ENCODE data around the gene CELF2.

Gene CELF2

DNA sequence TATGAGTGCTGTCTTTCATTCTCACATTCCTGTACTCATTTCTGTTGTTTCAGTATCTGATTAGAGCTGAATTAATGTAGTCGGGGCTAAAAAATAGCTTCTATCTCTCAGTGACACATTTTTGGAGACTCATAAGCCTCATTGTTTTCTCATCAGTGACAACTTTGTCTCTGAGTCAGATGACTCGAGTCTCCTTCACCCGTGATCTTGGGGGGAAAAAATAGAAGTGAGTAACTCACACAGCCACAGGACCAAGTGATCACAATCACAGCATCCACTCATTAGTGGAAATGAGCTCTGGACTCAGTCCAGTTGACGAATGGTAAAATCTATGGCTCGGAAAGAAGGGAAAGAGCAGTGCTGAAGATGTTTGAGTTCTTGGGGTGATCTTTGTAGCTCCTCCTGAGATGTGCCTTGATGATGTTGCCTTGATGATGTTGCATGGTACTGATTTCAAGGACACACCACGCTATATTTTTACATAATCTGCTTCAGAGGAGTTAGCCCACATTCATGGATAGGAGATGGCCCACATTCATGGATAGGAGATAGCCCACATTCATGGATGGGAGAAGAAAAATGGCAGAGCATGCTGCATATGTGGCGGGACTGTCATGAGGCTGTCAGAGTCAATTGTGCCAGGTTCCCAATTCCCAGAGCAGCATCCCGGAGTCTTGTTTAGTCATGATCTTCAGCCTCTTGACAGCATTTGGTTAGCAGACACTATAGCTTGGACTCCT lies 214.7 kb downstream of the CELF2 start:
- no peak for DNase-seq (ENCODE audit: low read depth, low spot score)
- no peak overlapping the region for H3K27ac ChIP-seq

DNA sequence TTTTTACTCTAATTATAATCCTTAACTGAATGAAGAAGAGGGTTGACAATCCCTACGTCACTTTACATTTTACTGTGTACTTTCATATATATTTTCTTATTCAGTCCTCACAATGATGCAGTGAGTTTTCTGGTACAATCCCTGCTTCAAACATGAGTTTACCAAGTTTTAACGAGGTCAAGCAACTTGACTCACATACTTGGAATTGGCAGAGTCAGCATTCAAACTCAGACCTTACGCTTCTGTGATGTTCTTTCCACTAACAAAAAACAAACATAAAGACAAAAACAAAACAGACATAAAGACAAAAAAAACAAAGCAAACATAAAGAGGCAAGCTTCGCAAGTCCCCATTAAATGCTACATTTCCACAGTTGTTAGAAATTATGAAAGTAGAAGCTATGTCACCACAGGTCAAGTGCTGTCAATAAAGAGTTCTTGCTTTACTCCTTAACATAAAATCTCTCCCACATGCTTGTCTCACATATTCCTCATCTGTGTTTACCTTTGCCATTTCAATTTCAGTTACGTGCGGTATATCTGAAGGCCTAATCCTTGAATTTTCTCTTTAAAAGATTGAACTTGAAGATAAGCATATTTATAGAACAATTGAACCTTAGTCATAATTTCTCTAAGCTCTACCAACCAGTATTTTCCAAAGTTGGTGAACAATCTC lies 217.3 kb downstream of the CELF2 start:
- DNase-seq (ENCODE audit: low read depth, low spot score): no peak
- no peak overlapping the region for H3K27ac ChIP-seq

DNA sequence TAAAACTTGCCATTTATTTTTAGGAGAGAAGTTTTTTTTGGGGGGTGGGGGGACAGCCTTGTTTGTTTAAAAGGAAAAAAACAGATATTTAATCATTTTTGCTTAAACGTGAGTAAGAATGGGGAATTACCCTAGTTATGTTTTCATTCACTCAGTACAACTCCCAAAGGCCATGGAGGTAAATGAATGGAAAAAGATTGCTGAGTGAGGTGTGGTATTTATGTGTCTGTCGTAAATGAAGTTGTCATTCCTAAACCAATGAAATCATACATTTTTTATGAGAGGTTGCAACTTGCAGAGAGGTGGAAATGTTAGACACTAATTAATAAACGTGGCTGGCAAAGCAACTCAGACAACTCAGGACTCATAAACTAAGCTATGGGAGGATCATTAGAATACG lies 218.1 kb downstream of the CELF2 start:
- no peak overlapping the region for H3K27ac ChIP-seq

DNA sequence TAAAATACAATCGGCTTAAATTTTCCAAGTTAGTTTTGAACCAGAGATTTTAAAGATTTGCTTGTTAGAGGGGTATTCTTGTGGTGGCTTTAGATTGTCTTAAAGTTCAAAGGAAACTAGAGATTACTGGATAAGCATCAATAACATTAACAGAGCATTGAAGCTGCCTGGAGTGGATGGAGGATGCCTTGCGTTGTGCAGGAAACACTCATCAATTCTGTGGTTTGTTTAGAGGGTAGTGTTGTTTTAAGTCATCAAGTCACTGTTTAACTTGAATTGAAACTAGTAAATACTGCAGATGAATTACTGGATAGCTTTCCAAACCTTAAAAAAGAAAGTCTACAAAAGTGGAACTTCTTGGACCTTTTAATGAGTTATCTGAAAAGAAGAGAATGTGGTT lies 218.6 kb downstream of the CELF2 start:
- no peak for DNase-seq (ENCODE audit: low read depth, low spot score)

More for the DNA sequence above, 218.1 kb downstream of the CELF2 start:
- no peak for DNase-seq (ENCODE audit: low read depth, low spot score)

DNA sequence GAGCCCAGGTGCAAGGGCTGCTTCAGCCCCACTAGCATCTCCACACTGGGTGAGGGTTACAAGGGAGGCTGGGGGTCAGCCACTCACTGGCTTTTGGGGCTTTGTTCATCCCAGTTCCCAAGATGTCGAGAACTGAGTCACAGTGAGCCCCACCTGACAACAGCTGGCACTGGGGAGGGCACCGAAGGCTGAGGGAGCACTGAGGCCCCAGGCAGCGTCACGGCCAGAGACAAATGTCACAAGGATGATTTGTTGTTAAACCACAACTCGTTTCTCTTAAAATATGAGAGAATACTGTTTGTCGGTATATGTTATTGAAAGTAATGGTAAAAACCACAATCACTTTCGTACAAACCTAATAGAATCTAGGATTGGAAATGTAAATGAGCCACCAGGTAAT lies 219.9 kb downstream of the CELF2 start:
- no peak overlapping the region for H3K27ac ChIP-seq
- no peak for DNase-seq (ENCODE audit: low read depth, low spot score)

More for the DNA sequence above, 218.6 kb downstream of the CELF2 start:
- H3K27ac ChIP-seq: no peak overlapping the region

DNA sequence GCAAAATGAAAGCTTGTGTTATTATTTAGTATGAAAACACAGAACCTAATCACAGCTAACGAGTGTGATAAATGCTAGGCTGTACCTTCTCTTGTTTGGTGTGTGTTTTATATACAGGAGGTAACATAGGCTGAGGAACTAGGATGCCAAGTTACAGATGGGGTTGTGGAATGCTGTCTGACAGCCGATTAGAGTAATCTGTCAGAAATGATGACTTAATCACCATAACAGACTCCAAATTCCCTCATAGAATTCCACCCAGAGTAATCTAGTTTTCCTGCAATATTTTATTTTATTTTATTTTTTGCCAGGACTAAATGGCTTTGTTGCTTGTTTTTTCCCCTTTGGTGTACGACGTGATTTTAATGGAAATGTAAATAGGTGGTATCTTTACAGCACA lies 221.2 kb downstream of the CELF2 start:
- no peak for DNase-seq (ENCODE audit: low read depth, low spot score)
- no peak overlapping the region for H3K27ac ChIP-seq

DNA sequence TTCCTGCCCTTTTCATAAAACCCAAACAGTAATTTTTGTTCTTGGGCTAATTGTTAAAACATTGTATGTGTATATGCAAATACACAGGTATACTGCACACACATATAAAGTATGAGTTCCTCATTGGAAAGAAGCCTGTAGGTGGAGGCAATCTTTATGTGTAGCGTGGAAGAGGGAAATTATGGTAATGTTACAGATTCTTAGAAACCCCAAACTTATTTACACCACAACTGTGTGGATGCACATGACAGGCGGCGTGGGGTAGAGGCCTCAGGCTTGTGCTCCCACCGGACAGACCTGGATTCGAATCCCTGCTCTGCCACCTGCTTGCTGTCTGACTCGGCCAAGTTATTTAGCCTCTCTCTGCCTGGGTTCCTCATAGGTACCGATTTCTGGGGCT lies 223.0 kb downstream of the CELF2 start:
- DNase-seq (ENCODE audit: low read depth, low spot score): no peak
- no peak overlapping the region for H3K27ac ChIP-seq

DNA sequence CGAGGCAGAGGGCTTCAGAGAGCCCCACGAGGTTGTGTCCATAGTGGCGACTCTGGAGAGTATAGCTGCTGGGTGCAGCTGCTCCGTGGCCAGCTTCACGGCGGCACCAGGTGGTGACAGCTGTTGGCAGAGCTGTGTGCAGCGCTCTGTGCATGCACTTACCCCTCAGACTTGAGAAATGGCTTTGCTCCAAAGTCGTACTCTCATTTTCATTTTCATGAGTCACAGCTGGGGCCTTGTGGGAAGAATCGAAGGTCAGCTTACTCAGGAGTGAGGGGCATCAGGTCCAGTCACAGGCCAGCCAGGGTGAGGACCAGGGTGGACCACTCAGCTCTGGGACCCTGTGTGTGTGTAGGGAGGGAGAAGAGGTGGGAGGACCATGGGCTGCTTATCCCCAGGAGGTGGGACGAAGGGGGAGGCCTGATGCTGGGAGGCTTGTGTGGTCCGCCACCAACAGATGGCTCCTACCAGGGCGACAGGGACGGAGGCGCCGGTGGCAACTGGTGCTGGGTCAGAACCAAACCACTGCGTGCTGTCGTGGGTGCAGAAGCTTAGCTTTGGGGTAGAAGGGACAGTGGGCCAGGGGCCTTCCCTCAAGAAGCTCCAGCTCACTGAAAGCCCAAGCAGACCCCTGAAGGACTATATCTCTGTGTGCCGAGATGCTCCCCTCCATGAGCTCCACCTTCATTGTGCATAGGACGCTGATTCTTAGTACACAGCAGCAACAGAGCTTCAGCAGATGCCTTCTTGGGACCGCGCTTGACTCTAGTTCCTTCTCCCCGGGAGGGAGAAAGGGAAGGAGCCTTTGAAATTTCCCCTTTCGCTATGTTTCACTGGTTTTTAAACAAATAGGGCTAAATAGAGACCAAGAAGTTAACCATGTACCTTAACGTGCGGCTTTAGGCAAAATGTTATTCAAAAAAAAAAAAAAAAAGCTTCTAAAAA lies 225.0 kb downstream of the CELF2 start:
- no peak for DNase-seq (ENCODE audit: low read depth, low spot score)
- no peak overlapping the region for H3K27ac ChIP-seq

DNA sequence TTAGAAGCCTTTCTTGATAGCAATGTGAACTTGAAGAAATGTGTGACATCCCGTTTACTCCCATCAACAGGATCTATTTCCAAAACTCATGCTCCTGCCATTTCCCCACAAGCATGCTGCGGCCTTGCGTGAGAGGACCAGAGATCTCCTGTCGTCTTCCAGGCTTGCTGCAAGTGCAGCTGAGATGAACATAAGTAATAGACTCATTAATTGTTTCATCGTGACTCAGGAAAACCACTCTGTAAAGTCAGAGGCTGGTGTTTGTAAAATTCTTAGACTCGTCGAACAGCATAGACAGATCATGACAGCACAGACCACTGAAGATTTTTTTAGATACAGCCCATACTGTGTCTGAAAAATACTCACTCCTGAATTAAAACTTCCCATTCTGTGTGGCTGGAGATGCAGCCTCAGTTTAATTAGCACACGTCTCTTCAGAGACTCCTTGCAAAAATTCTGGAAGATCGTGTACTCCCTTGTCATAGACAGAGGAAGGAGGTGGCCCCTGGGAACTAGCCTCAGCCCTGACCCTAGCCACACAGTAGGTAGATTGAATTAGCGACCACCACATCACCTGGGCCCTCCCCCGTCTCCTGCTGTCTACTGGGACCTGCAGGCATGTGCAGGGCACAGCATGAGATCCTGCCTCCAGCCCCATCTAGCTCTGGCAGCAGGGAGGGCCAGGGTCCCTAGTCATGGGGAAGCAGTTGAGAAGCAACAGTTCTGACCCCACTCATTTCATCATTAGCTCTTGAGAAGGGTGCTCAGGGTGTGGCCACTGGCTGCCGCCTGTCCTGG lies 226.0 kb downstream of the CELF2 start:
- H3K27ac ChIP-seq: no peak overlapping the region
- no peak for DNase-seq (ENCODE audit: low read depth, low spot score)

DNA sequence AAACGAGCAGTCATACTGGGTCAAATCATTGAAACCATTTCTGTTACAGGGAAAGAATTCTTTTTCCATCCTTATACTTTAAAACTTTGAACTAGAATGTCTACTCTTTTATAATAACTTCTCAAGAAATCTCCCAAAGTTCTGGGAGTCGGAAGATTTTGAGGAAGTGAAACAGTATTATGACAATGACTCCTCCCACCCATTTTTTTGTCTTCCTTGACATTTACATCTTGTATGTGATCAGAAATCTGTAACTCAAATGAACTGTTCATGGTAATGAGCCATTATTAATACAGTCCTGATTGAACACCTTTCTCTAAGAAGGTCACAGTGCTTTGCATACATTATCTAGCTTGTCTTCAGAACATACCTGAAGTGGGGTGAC lies 227.4 kb downstream of the CELF2 start:
- no peak overlapping the region for H3K27ac ChIP-seq
- no peak for DNase-seq (ENCODE audit: low read depth, low spot score)

DNA sequence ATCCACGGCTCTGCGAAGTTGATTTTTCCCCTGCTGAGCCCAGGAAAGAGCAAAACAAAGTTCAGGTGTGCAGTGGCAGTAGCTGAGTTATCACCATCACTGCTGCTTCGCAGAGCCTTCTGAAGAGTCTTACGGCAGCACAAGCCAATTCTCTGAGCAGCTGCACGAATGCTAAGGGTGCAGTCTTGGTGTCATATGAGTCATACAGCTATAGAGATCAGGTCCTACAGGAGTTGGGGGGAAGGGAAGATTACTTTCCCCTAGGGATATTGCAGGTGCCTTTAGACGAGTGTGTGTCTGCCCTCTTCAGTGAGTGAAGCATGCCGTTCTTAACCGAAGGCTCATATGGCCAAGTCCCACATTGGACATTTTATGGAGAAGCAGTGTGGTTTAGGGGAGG lies 227.8 kb downstream of the CELF2 start:
- no peak overlapping the region for H3K27ac ChIP-seq
- DNase-seq (ENCODE audit: low read depth, low spot score): no peak

DNA sequence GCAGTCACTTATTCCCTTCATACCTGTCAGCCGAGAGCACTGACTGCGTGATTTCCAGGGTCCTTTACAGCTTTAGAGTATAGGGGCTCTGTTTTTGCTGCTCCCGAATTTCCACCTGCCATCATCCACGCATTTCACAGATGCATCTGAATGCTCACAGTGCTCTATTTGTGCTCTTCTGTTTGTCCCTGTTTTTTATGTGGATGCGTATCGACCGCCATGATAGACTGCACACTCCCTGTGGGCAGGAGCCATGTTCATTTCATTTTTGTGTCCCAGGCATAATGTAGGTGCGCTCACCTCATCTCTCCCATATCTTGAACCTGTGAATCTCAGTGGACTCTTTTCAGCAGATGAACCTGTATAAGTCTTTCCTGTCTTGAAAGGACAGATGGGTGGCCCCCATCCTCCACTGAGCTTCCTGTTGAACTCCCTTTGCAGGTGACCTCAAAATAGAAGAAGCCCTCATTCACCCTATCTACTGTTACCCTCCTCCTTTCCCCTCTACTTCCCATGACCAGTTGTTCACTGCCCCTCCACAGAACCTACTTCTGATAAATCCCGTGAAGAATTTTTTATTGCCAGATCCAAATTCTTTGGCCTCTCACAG lies 228.4 kb downstream of the CELF2 start:
- DNase-seq (ENCODE audit: low read depth, low spot score): no peak
- no peak overlapping the region for H3K27ac ChIP-seq

DNA sequence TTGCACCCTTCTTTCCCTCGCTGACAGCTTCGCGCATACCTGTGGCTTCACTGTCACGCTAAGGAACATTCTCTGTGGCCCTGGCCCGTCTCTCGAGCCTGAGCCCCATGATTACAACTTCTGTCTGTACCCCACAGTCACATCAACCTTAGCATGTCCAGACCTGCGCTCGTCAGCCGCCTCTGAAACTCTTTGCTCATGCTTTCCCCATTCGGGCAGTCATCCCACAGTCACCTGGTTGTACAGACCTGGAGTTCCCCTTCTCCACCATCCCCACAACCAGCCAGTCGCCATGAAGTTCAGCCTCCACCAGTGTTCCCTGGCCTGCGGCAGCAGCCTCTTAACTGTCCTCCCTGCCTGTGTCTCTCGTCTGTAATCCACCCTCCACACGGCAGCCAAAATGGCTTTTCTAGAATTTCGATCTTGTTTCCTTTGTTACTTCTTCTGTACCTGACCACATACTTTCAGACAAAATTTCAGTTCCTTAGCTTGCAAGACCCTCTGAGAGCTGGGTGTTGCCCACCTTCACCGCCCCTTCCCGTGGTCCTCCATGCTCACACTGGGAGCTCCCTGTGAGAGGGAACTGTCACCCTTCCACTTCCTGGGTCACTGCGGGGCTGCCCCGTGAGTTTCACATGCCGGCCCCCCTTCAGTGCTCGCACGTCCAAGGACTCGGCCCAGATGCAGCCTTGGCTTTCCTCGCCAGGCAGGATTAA lies 229.2 kb downstream of the CELF2 start:
- no peak for DNase-seq (ENCODE audit: low read depth, low spot score)
- H3K27ac ChIP-seq: no peak overlapping the region

DNA sequence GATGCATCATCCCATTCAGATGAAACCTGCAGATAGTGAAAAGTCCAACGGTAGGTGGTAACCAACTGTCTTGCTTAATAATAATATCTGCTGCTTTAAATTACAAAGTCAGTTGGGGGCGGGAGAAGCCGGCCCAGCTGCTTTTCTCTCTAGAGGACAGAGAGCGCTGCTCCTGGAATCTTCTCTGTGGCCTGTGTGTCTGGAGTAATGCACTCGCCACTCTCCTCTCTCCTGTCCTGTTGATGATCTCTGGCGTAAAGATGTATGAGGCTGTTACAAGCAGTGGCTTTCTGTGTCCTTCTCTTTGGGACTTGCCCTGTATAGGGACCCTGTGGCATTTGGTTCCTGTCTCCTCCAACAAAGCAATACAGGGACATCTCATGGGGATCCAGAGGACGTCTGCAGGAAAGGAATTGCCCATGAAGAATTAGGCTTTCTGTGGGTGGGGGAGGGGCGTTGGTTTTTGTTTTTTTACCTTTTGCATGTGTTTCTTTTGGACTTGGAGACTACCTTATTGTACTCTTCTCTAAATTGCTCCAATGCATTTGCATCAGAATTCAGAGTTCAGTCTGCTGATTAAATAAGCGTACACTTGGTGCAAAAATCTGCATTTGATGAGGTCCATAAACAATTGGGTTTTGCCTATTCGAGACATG lies 231.6 kb downstream of the CELF2 start:
- H3K27ac ChIP-seq: no peak overlapping the region
- no peak for DNase-seq (ENCODE audit: low read depth, low spot score)

DNA sequence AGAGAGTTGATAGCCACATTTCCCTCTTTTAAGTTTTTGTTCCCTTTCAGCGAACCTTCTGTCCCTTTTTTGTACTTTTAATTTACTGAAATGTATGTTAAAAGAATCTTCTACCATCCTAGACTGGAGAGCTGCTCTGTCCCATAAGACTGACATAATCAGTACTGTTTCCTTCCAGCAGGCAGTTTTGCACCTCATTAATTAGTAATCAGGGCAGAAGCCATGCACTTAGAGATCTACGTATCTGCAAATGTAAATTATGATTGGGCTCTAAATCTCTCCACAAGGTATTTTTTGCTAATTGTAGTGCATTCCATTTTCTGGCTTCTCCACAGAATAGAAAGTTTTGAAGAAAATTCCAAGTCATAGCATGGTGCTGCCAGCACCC lies 232.1 kb downstream of the CELF2 start:
- DNase-seq (ENCODE audit: low read depth, low spot score): no peak
- H3K27ac ChIP-seq: no peak overlapping the region

DNA sequence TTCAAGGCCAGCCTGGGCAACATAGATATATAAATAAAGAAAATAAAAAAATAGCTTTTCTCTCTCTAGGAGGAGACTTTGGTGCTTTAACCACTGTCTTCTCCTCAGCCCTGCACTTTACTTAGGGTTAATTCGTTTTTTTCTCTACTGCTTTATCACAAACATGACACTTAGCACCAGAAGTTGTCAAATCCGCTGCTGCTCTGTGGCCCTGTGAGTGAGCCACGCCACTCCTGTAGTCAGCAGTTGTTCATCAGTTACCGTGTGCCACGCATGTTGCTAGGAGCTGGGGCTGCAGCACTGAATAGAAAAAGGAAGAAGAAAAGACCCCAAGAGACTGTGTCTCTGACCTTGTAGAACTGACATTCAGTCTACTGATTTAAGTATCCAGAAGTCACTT lies 232.6 kb downstream of the CELF2 start:
- H3K27ac ChIP-seq: no peak overlapping the region
- no peak for DNase-seq (ENCODE audit: low read depth, low spot score)

DNA sequence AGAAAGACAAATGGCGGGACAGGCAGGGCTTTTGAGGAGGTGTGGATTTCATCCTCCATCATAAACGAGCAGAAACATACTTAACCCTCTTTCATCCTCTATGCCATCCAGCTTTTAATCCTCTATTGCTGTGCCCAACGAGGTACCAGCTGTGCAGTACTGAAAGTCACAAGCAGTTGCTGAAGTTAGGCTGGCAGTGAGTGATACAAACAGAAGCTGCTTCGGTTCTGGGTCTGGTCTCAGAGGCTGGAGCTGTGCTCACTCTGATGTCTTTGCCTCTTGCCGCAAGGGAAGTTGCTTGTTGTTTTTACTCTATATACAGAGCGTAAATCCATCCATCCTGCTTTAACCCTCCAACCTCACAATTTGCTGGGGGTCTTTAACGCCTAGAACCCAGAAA lies 235.2 kb downstream of the CELF2 start:
- no peak for DNase-seq (ENCODE audit: low read depth, low spot score)
- H3K27ac ChIP-seq: no peak overlapping the region

DNA sequence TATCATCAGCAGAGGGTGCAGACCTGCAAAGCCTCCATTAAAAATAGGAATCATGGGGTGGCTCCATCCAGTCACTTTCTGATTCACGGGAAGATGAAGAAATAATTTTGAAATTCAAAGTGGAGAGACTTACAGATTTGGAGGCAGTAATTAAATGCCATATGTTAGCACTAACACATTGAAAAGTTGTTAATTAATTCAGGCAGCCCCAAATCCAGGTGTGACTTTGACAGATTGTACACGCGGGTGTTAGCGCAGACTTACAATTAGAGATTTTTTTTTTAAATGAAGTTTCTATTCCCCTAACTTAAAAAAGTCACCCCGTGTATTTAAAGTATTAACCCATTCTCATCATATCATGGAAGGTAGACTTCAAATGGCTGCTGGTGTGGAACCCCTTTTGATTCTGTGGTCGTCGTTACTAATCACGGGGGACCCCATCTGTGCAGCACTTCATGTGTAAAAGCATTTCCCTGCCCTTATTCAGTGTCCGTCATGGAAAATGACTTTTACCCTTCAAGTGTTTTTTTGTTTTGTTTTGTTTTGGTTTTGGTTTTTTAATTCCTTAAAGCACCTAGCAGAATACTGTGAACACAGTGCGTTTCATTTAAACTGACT lies 235.8 kb downstream of the CELF2 start:
- DNase-seq (ENCODE audit: low read depth, low spot score): no peak
- H3K27ac ChIP-seq: no peak overlapping the region
